Cardiac septum (tissue), 1 donor: ENCODE results near the gene SIL1. TPM values are rescaled to one million over a fixed set of nuclear protein-coding genes. Genes with fewer than 3 reads are reported as not detected.
"Not testable (repeated sequence)": the region's sequence is repeated elsewhere in the genome, so short reads cannot be mapped to it uniquely, and the experiment has no call there.

ENCODE experiments used
- DNase-seq: peaks from one replicate; pipeline ENCODE4 v3.0.0-alpha.2; 2020; ENCODE audit warnings: low spot score
- intact Hi-C: fragments of 100-400 bp; cut with DNase I; formaldehyde crosslinking; loops from one replicate; pipeline ENCODE4 v1.14.0; 2022
- total RNA-seq: library from RNA; stranded (reverse); fragmentation: NEBNext Ultra II Directional; extraction: Animal tissue kit (Norgen Biotek cat#: 25700); gene quantifications from one replicate; pipeline ENCODE4 v1.2.1, GENCODE V29; 2021
- donor health status: DM: no; HTN: no; CAD: no.

The SIL1 gene
- total RNA-seq, 1 donor from 2014 or later = 43.1 TPM

- intact Hi-C loops = loop anchor here (2.0 kb wide), 1 partner anchor 172 kb away; no protein-coding TSS in a partner anchor
- no peak for DNase-seq
Measured at GRCh38 chr5:139090581-139090980, 107.6 kb downstream of the SIL1 start.

DNA sequence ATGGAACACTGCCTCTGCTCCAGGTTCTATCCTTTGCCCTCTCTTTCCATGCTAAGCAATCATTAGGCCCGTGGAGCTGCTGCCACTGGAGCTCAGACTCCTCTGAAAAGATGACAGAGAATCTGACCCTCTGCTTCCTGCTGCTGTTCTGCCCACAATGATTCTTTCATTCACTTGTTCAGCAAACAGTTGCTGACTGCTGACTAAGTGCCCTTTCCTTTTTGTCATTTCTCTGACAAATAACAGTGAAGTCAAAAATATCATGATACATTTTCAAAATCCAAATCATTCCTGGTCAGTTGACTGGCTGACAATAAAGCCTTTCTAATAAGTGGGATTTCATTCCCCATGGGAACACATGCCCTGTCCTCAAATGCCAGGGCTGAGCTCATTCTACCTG, 110.1 kb downstream of the SIL1 start:
- DNase-seq = no peak
- intact Hi-C loops = no loop called here

- no peak for DNase-seq
- intact Hi-C loops = no loop called here
Measured at GRCh38 chr5:139082813-139083498, 115.2 kb downstream of the SIL1 start.

GRCh38 chr5:139079991-139080610, 118.1 kb downstream of the SIL1 start:
- DNase-seq = no peak
- intact Hi-C loops = no loop called here

- intact Hi-C loops = no loop called here
- DNase-seq = no peak
Measured at GRCh38 chr5:139079225-139079990, 118.8 kb downstream of the SIL1 start.

GRCh38 chr5:139078345-139078744, 119.8 kb downstream of the SIL1 start:
- intact Hi-C loops = no loop called here
- DNase-seq = no peak

DNA sequence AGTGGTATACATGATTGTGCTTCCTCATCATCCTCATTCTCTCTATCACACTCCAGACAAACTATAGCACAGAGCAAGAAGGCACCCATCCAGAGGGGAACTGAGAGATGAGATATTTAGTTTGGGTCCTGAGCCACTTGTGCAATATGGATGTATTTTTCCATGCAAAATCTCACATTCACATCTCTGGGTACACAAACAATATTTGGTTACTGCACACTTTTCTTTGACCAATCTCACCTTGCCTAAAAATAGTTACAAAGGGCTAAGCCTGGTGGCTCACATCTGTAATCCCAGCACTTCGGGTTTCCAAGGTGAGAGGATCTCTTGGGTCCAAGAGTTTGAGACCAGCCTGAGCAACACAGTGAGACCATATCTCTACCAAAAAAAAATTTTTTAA, 120.3 kb downstream of the SIL1 start:
- intact Hi-C loops = no loop called here
- DNase-seq = no peak

DNA sequence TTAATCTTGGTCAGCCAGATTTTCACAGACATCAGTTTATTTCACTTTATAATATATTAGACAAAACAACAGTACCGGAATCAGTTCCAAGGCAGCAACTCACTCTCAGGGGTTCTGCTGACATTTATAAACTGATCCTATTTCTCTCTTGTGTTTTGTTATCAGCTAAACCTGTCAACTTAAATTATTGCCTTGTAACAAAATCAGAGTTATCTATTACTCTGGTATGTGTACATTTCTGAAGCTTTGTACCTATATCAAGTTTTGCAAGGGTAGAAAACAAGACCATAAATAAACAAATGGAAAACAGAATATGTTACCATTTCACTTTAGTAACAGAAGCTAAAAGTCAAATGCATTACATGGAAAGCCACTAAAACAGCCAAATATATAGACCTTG, 122.1 kb downstream of the SIL1 start:
- intact Hi-C loops = no loop called here
- no peak for DNase-seq

DNA sequence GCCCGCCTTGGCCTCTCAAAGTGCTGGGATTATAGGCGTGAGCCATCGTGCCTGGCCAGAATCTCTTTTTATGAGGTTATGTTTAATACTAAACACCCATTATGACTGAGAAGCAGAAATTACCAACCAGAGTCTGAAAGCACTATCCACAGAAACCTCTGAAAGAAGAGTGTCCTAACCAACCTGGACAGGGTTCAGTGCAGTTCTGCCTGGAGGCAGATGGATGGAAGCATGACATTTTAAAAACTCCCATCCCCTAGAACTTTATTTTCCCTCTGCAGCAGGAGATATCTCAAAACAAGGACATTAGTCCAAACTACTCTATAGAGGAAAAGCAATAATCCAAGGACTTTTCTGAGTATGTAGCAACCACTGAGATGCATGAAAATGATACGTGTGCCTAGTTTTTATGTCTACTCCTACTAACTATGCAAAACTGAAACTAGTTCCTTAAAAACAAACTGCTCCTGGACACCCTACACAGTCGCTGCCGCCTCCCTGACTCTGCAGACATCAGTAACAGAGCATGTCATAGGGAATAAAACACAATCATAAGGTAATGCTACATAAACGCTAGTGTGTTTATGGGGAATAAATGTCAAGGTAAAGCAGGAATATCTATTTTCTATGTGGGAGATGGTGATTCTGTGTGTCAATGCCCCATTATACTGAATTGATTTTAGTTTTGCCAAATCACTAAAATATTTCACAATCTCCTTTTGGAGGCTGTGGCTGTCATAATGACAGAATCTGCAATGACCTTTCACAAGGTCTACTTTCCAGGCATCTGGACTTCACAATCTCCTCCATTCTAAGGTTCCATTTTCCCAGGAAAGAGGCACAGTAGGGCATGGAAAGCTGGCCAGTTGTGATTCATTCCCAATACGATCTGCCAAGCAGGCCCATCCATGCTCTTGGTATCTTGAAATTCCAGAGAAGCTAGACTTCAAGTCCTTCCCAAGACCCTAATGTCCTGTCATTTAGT, 122.8 kb downstream of the SIL1 start:
- intact Hi-C loops = no loop called here
- no peak for DNase-seq

GRCh38 chr5:139073956-139074355, 124.2 kb downstream of the SIL1 start:
- DNase-seq, intact Hi-C loops: not testable (repeated sequence)

DNA sequence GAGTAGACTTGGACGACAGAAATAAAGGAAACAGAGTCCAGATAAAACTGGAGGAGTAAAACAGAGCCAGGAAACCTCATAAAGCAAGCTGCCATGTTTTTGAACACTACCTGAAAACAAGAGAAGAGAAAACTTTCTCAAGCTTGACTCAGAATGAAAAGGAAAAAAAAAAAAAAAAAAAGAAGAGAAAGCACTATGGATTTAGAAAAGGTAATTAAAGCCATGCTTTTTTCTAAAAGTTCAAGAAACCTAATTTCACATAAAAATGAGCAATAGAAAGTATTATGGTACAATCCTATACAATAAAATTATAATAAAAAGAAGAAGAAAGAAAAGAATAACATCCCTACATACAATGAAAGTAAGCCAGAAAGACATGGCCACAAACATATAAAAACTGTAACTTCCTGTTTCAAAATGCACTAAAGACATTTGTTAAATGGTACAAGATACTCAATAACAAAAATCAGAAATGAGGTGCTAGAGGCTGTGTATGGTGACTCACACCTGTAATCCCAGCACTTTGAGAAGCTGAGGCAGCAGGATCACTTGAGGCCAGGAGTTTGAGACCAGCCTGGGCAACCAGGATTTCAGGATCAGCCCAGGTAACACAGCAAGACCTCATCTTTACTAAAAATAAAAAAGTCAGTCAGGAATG, 129.5 kb downstream of the SIL1 start:
- intact Hi-C loops = no loop called here
- DNase-seq = no peak

GRCh38 chr5:139068060-139068459, 130.1 kb downstream of the SIL1 start:
- intact Hi-C loops = no loop called here

DNA sequence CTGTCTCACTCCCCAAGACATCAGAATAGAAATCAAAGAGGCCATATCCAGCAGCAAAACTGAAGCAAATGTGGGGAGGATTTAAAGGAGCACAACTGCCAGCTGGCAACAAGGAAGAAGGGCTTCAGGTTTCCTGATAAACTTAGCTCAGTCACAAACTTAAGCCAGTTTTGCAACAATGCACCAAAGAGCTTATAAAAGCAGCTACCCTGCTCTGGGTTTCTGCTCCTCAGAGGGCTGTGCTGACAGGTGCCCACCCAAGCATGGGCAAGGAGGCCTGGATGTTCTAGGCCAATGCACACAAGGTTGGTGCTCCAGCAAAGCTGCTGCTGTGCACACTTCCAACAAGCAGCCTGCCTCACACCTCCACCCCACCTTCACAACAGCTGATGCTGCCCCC, 132.9 kb downstream of the SIL1 start:
- DNase-seq = no peak
- intact Hi-C loops = no loop called here

More at GRCh38 chr5:139068060-139068459, 130.1 kb downstream of the SIL1 start:
- no peak for DNase-seq

DNA sequence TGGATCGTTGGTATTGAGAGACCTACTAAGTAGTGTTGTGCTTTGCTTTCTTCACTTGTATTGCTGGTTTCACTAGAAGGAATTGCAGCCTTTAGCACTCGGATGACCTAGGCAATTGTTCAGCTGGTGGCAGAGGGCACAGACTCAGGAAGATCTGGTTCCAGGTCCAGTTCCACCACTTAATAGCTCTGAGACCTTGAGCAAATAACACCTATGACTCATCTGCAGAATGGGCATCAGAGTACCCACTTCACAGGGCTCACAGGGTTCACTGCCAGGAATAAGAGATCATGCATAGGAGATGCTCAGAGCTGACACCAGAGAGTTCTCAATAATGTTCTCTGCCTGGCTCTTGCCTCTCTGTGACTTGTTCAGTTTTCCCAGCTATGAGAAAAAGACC, 133.6 kb downstream of the SIL1 start:
- no peak for DNase-seq
- intact Hi-C loops = no loop called here

DNA sequence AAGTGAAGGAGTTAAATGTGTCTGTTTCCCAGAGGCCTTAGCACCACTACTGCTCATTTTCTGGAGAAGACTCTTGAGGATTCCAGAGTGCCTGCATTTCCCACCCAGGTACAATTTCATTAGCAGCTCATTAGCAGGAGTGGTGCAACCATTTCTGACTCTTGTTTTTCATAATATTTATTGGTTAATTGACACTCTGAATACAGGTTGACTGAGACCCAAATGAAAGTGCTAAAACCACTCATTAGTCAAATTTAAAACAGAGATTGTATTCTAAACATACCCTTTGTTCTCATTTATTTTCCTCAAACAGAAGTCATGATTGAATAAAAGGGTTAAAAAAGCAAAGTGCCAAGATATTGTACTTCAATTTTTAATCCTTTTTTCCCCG, 134.5 kb downstream of the SIL1 start:
- no peak for DNase-seq
- intact Hi-C loops = no loop called here

- no peak for DNase-seq
- intact Hi-C loops = no loop called here
Measured at GRCh38 chr5:139062910-139063663, 135.1 kb downstream of the SIL1 start.

- DNase-seq = no peak
- intact Hi-C loops = no loop called here
Measured at GRCh38 chr5:139061856-139062255, 136.3 kb downstream of the SIL1 start.

GRCh38 chr5:139061274-139061673, 136.9 kb downstream of the SIL1 start:
- intact Hi-C loops = no loop called here
- DNase-seq = no peak
